HepG2 (cell line): ENCODE measurements around the gene ADAMTS16. TPM values are rescaled to one million over a fixed set of nuclear protein-coding genes. Genes with fewer than 3 reads are reported as not detected.

Source experiments
- ATAC-seq: fragments of 200-7000 bp; cut with Tn5 transposase; 3 replicates; pipeline ENCODE4 v1.9.1; 2020; ENCODE audit warnings: mild to moderate bottlenecking, moderate library complexity
- BruUV-seq: library from RNA; stranded (reverse); fragments of 400-500 nt; replicated peaks from 2 replicates; lab custom pipeline; 2021; lab: Mats Ljungman, UMichigan
- CTCF ChIA-PET: fragments of 300-600 bp; formaldehyde crosslinking; extraction: SDS; loops from one replicate; lab custom pipeline; 2021; ENCODE audit warnings: low total read pairs, inconsistent platforms, low intra/inter-chr PET ratio; lab: Yijun Ruan, JAX
- POLR2A ChIA-PET: fragments of 350-600 bp; sonication (Branson Sonifier 250); formaldehyde crosslinking; loops from one replicate; lab custom pipeline; 2020; ENCODE audit warnings: antibody characterized with exemption, inconsistent platforms; lab: Yijun Ruan, JAX
- DNase-seq: peaks from one replicate; pipeline ENCODE4 v3.0.0-alpha.2; 2015; ENCODE audit warnings: low spot score
- FAIRE-seq: peaks from 3 replicates; lab custom pipeline; 2011; peaks lifted over from hg19 to GRCh38; lab: Jason Lieb, UNC
- H2AFZ ChIP-seq: one replicate; pipeline ENCODE4 v1.6.1; 2011; ENCODE audit warnings: low read length, inconsistent platforms
- H3K27ac ChIP-seq: fragments of 300-600 bp; 3 replicates; pipeline ENCODE4 v1.8.0; 2011; ENCODE audit warnings: mixed run types, mild to moderate bottlenecking, mixed read lengths, low read length, inconsistent platforms; ENCODE audit not compliant: insufficient read depth; ENCODE audit errors: extremely low read length
- H3K27me3 ChIP-seq, 2 experiments: fragments of 200-600 bp in 1 of 2; 2 replicates in 1 of 2; 3 replicates in 1 of 2; pipeline versions ENCODE4 v1.6.0 to v1.8.0; 2011; ENCODE audit warnings: low read length in 2 of 2, mild to moderate bottlenecking in 2 of 2, moderate library complexity in 2 of 2, inconsistent platforms in 1 of 2; ENCODE audit not compliant: insufficient read depth in 2 of 2, control insufficient read depth in 1 of 2
- H3K36me3 ChIP-seq, 2 experiments: fragments of 200-600 bp in 1 of 2; replicated peaks in 1 of 2; 2 replicates in 1 of 2; 3 replicates in 1 of 2; pipeline versions ENCODE4 v1.5.1 to v1.8.0; 2011; ENCODE audit warnings: low read length in 2 of 2, inconsistent platforms in 1 of 2; ENCODE audit not compliant: insufficient read depth in 2 of 2, control insufficient read depth in 1 of 2
- H3K4me1 ChIP-seq: 2 replicates; pipeline ENCODE4 v1.5.1; 2012; ENCODE audit warnings: low read length, inconsistent platforms; ENCODE audit not compliant: insufficient read depth
- H3K4me2 ChIP-seq: 2 replicates; pipeline ENCODE4 v1.6.0; 2011; ENCODE audit warnings: low read depth, low read length, inconsistent platforms
- H3K4me3 ChIP-seq, 3 experiments: fragments of 200-600 bp in 1 of 3; sonication (generic), shearing (Covaris generic) in 1 of 3; replicated peaks in 1 of 3; 2 replicates each; pipeline ENCODE4 v1.5.1; 2011 to 2016; ENCODE audit warnings: low read length in 3 of 3, inconsistent platforms in 2 of 3, low read depth in 2 of 3, mild to moderate bottlenecking in 2 of 3, control low read depth in 1 of 3, mixed read lengths in 1 of 3; ENCODE audit not compliant: insufficient read depth in 1 of 3
- H3K79me2 ChIP-seq: one replicate; pipeline ENCODE4 v1.6.1; 2011; ENCODE audit warnings: low read length, inconsistent platforms; ENCODE audit not compliant: insufficient read depth
- H3K9ac ChIP-seq: 2 replicates; pipeline ENCODE4 v1.6.0; 2011; ENCODE audit warnings: mild to moderate bottlenecking, low read depth, low read length, inconsistent platforms; ENCODE audit not compliant: insufficient read depth
- H3K9me3 ChIP-seq: 2 replicates; pipeline ENCODE4 v1.5.1; 2012; ENCODE audit warnings: mild to moderate bottlenecking, low read length
- H4K20me1 ChIP-seq: 2 replicates; pipeline ENCODE4 v1.6.0; 2011; ENCODE audit warnings: inconsistent platforms, mild to moderate bottlenecking, low read length, moderate library complexity; ENCODE audit not compliant: insufficient read depth
- AHDC1 ChIP-seq: sonication (generic); formaldehyde crosslinking; IDR thresholded peaks from 2 replicates; pipeline ENCODE4 v1.5.1; 2020; ENCODE audit warnings: mild to moderate bottlenecking, missing genetic modification reagents, borderline replicate concordance
- DNMT1 ChIP-seq: sonication (generic); formaldehyde crosslinking; IDR thresholded peaks from 2 replicates; pipeline ENCODE4 v1.5.1; 2020; ENCODE audit warnings: mild to moderate bottlenecking, missing genetic modification reagents
- EP300 ChIP-seq, 3 experiments: sonication (generic) in 1 of 3; formaldehyde crosslinking in 1 of 3; IDR thresholded peaks; 2 replicates each; pipeline versions ENCODE4 v1.5.1 to v1.6.1; 2011 to 2020; ENCODE audit warnings: low read depth in 2 of 3, low read length in 2 of 3, borderline replicate concordance in 1 of 3, improper control_type of control experiment in 1 of 3, mild to moderate bottlenecking in 1 of 3, missing genetic modification reagents in 1 of 3, moderate library complexity in 1 of 3
- ISL2 ChIP-seq: sonication (generic); formaldehyde crosslinking; IDR thresholded peaks from 2 replicates; pipeline ENCODE4 v1.5.0; 2020; ENCODE audit warnings: missing genetic modification reagents
- NCOA5 ChIP-seq: sonication (generic); formaldehyde crosslinking; IDR thresholded peaks from 2 replicates; pipeline ENCODE4 v1.4.0; 2020; ENCODE audit warnings: missing genetic modification reagents
- NONO ChIP-seq, 2 experiments: fragments of 450-650 bp in 1 of 2; sonication (generic) in 1 of 2; formaldehyde crosslinking in 1 of 2; IDR thresholded peaks in 1 of 2; conservative IDR thresholded peaks in 1 of 2; 2 replicates each; pipeline versions ENCODE4 v1.6.1 to v1.8.0; 2017 to 2022; ENCODE audit warnings: mild to moderate bottlenecking in 1 of 2, missing genetic modification reagents in 1 of 2, moderate library complexity in 1 of 2
- SYNCRIP ChIP-seq: fragments of 200-400 bp; formaldehyde crosslinking; IDR thresholded peaks from 2 replicates; pipeline ENCODE4 v1.6.1; 2018; ENCODE audit warnings: mild to moderate bottlenecking, low read depth, low read length; ENCODE audit not compliant: insufficient read depth
- TIGD3 ChIP-seq: sonication (generic); formaldehyde crosslinking; IDR thresholded peaks from 2 replicates; pipeline ENCODE4 v1.5.1; 2020; ENCODE audit warnings: mild to moderate bottlenecking, missing genetic modification reagents, borderline replicate concordance
- ZEB1 ChIP-seq: IDR thresholded peaks from 2 replicates; pipeline ENCODE4 v1.6.1; 2012; ENCODE audit warnings: mild to moderate bottlenecking, low read depth, inconsistent platforms; ENCODE audit not compliant: insufficient replicate concordance
- ZFAT ChIP-seq: sonication (generic); formaldehyde crosslinking; conservative IDR thresholded peaks from 2 replicates; pipeline ENCODE4 v1.8.1; 2023; ENCODE audit warnings: missing genetic modification reagents, inconsistent platforms
- ZNF3 ChIP-seq: IDR thresholded peaks from 2 replicates; pipeline ENCODE4 v1.7.0; 2017; ENCODE audit warnings: inconsistent platforms
- ZNF333 ChIP-seq: sonication (generic); formaldehyde crosslinking; IDR thresholded peaks from 2 replicates; pipeline ENCODE4 v1.4.0; 2020; ENCODE audit warnings: mild to moderate bottlenecking, missing genetic modification reagents, borderline replicate concordance
- ZNF749 ChIP-seq: sonication (generic); formaldehyde crosslinking; IDR thresholded peaks from 2 replicates; pipeline ENCODE4 v1.8.0; 2022; ENCODE audit warnings: mild to moderate bottlenecking, missing genetic modification reagents, moderate library complexity, borderline replicate concordance
- WGBS: methylation state at CpG from one replicate; pipeline ENCODE4 v1.1.6; 2017; ENCODE audit warnings: low lambda C conversion rate; 5-methylcytosine and 5-hydroxymethylcytosine counted together
- in situ Hi-C: cut with HindIII; loops from 2 replicates; pipeline ENCODE4 v1.10.0; 2017; ENCODE audit warnings: low pct_unique_long_range_greater_than_20kb; ENCODE audit not compliant: extremely low pct_ligation_motif_present
- intact Hi-C: fragments of 100-400 bp; cut with micrococcal nuclease; formaldehyde crosslinking; loops from one replicate; pipeline ENCODE4 v1.10.0; 2022; ENCODE audit not compliant: unreplicated experiment
- polyA plus RNA-seq, 8 experiments: library from polyadenylated mRNA; depleted of rRNA in 3 of 8; stranded (reverse) in 7 of 8; unstranded in 1 of 8; fragments of >200 nt; fragmentation: Illumina TruSeq in 4 of 8; extraction: Trizol in 4 of 8; gene quantifications; 2 replicates each; pipeline versions ENCODE4 v1.2.1 to v1.2.3, GENCODE V29; 2011 to 2016; ENCODE audit warnings: low read depth in 4 of 8, missing spikeins in 1 of 8, mixed read lengths in 1 of 8; ENCODE audit not compliant: insufficient read depth in 1 of 8
- total RNA-seq, 5 experiments: library from RNA; depleted of rRNA; stranded (reverse); fragments of >200 nt; fragmentation: Illumina TruSeq; extraction: Trizol; gene quantifications; 2 replicates each; pipeline ENCODE4 v1.2.3, GENCODE V29; 2016; ENCODE audit warnings: low read depth in 1 of 5
- TF ChIP-seq, protein P1 (sequence below): sonication (generic); formaldehyde crosslinking; IDR thresholded peaks from 2 replicates; pipeline ENCODE4 v1.5.0; 2020; ENCODE audit warnings: missing genetic modification reagents, mild to moderate bottlenecking, borderline replicate concordance
- TF ChIP-seq, protein P2 (sequence below): sonication (generic); formaldehyde crosslinking; IDR thresholded peaks from 2 replicates; pipeline ENCODE4 v1.4.0; 2020; ENCODE audit warnings: mild to moderate bottlenecking, low read depth, missing genetic modification reagents

Gene ADAMTS16
- total and polyA plus RNA-seq, 2 of the 13 experiments (the other 11 are each of a cell fraction or from before 2014, with no cell fraction given), result 0.02 to 0.03 TPM

DNA sequence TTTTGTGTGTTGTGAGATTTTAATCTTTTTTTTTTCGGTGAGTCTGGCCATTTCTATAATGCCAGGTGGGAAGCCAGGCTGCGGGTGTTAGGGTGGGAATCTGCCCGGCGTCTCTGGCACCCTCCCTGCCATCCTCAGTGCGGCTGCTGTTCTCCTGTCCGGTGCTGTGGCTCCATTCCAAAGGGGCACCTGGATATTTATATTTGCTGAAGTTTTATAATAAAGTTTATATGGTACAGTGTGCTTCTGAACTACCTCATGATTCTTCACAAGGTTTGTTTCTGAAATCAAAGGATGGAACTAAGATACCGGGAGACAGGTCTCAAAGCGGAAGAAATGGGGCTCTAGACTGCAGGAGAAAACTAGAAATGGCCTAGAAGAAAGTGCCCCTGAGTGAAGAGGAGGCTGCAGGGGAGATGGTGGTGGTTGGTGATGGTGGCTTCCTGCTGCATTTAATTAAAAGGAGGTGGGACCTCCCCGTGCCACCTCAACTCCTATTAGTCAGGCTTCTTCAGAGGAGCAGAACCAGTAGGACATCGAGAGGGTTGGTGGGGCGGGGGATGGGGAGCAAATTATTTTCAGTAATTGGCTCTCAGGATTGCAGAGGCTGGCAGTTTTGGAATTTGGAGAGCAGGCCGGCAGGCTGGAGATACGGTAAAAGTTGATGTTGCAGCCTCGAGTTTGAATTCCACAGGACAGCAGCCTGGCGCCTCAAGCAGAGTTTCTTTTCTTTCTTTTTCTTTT, 180.1 kb downstream of the ADAMTS16 start:
- Histone ChIP-seq H3K79me2 (no peaks in the 10 kb centered on the region), H3K4me3 (no peak overlapping the region), H3K27ac (no peak overlapping the region), H4K20me1 (no peaks in the 10 kb centered on the region), H3K4me2 (no peak overlapping the region), H3K9ac (no peak overlapping the region), H3K4me1 (no peaks in the 10 kb centered on the region), H3K9me3 (no peaks in the 10 kb centered on the region), H3K27me3 (peaks cover under 1 to 6% of the 10 kb centered on the region in 2 experiments; a peak in 2 of 5 replicates), H2AFZ (no peak overlapping the region), H3K36me3 (no peaks in the 10 kb centered on the region)
- FAIRE-seq, result no peak
- ATAC-seq, result no peak
- WGBS, result 67% methylated on average over 14 of the region's 15 CpGs
- POLR2A ChIA-PET, result no interaction called here
- DNase-seq, result no peak
- CTCF ChIA-PET, result no interaction called here
- intact Hi-C loops (no loop called here), in situ Hi-C loops (no loop called here)
- BruUV-seq, result no TSS peak
- TF ChIP-seq DNMT1, result no peak
- no peak for TF ChIP-seq TIGD3 (CRISPR knock-in tag)
- no peak for TF ChIP-seq ZEB1
- no peak for TF ChIP-seq ISL2 (CRISPR knock-in tag)
- TF ChIP-seq ZFAT (CRISPR knock-in tag), result no peak
- TF ChIP-seq AHDC1 (CRISPR knock-in tag), result no peak
- TF ChIP-seq, protein P1, sequence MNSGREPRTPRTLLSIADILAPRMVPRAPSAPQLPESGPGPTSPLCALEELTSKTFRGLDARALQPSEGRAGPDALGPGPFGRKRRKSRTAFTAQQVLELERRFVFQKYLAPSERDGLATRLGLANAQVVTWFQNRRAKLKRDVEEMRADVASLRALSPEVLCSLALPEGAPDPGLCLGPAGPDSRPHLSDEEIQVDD (CRISPR knock-in tag), result no peak
- TF ChIP-seq, protein P2, sequence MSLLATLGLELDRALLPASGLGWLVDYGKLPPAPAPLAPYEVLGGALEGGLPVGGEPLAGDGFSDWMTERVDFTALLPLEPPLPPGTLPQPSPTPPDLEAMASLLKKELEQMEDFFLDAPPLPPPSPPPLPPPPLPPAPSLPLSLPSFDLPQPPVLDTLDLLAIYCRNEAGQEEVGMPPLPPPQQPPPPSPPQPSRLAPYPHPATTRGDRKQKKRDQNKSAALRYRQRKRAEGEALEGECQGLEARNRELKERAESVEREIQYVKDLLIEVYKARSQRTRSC (CRISPR knock-in tag), result no peak
- no peak for TF ChIP-seq EP300 (IDR thresholded peaks at IDR 0.05; ENCODE audit: low read depth in 2 of 2, low read length in 2 of 2)
- no peak for TF ChIP-seq EP300 (CRISPR knock-in tag; IDR thresholded peaks at IDR 0.05; ENCODE audit: borderline replicate concordance)
- no peak for TF ChIP-seq SYNCRIP
- TF ChIP-seq ZNF333, result no peak
- TF ChIP-seq ZNF749 (CRISPR knock-in tag), result no peak
- no peak for TF ChIP-seq NCOA5 (CRISPR knock-in tag)
- no peak for TF ChIP-seq ZNF3 (CRISPR knock-in tag)
- no peak for TF ChIP-seq NONO (IDR thresholded peaks at IDR 0.05)
- TF ChIP-seq NONO (CRISPR knock-in tag; conservative IDR thresholded peaks at IDR 0.05), result no peak
